Parathyroid adenoma (tissue), 2 donors: ENCODE data around the gene CASKIN1.

Source experiments
- H2AFZ ChIP-seq: fragments of 300-600 bp; sonication (generic); one replicate; pipeline ENCODE4 v1.7.0; 2017; ENCODE audit warnings: antibody characterized with exemption, mild to moderate bottlenecking
- H3K27ac ChIP-seq: fragments of 300-600 bp; sonication (generic); one replicate; pipeline ENCODE4 v1.7.0; 2017
- H3K27me3 ChIP-seq: fragments of 300-600 bp; sonication (generic); one replicate; pipeline ENCODE4 v1.7.0; 2017; ENCODE audit warnings: low read length; ENCODE audit not compliant: control insufficient read depth, insufficient read depth
- H3K36me3 ChIP-seq: fragments of 300-600 bp; sonication (generic); one replicate; pipeline ENCODE4 v1.7.0; 2017; ENCODE audit warnings: low read length; ENCODE audit not compliant: control insufficient read depth, insufficient read depth
- H3K4me1 ChIP-seq: fragments of 300-600 bp; sonication (generic); one replicate; pipeline ENCODE4 v1.7.0; 2017; ENCODE audit warnings: control low read depth
- H3K4me2 ChIP-seq: fragments of 300-600 bp; sonication (generic); one replicate; pipeline ENCODE4 v1.7.0; 2017; ENCODE audit warnings: low read length
- H3K4me3 ChIP-seq: fragments of 300-600 bp; sonication (generic); one replicate; pipeline ENCODE4 v1.7.0; 2017; ENCODE audit warnings: low read depth, low read length
- H3K79me2 ChIP-seq: fragments of 300-600 bp; sonication (generic); one replicate; pipeline ENCODE4 v1.7.0; 2017; ENCODE audit warnings: control low read depth
- H3K9ac ChIP-seq: fragments of 300-600 bp; sonication (generic); one replicate; pipeline ENCODE4 v1.7.0; 2017; ENCODE audit warnings: mild to moderate bottlenecking
- H3K9me3 ChIP-seq: fragments of 300-600 bp; sonication (generic); one replicate; pipeline ENCODE4 v1.7.0; 2017; ENCODE audit warnings: low read length; ENCODE audit not compliant: control insufficient read depth
- CTCF ChIP-seq: fragments of 300-600 bp; sonication (generic); IDR thresholded peaks from one replicate; pipeline ENCODE4 v1.7.0; 2017; ENCODE audit warnings: antibody characterized with exemption, mild to moderate bottlenecking
- donor health status: primary hyperparathyroidism.

The CASKIN1 gene

DNA sequence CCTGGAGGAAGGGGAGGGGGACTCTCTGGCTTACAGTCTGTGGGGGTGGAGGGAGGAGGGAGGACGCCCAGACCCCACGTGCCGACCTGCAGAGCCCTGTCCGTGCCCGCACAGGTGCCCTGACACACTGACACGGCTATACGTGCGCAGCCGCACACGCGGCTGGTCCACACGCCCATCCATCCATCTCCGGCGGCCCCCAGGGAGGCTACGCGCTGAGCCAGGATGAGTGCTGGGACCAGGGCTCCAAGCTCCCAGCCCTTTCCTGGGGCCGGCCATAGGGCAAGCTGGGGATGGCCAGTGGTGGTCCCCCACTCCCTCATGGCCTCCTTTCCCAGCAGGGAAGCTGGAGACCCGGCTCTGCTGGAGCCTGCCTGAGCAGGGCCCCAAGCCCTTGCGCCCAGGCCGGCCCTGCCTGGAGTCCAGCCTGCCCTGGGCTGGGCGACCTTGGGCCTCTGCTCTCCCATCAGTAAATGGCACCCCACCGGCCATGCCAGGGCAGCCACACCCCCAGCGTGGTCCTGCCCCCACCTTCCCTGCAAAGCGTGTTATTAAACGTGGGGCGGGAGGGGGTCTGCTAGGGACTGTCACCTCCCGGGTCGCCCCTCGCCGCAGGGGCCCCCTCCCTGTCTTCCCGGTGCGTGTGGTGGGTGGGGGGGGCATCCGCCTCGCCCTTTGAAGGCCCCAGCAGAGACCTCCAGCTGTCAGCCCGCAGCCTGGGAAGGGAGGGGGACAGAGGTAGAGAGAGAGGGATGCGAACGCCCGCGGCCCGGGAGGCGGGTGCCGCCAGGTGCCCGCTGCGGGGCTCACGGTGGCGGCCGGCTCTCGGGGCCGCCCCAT lies 863 bp downstream of the CASKIN1 start:
- H3K79me2 ChIP-seq, result peaks cover 2% of the 10 kb centered on the region
- peaks cover 7% of the 10 kb centered on the region for H3K4me1 ChIP-seq
- H3K9me3 ChIP-seq, result no peaks in the 10 kb centered on the region
- H3K4me3 ChIP-seq, result peak overlapping the region; percentile 53
- TF ChIP-seq CTCF, result no peak
- H3K9ac ChIP-seq, result no peak overlapping the region
- H3K36me3 ChIP-seq, result no peaks in the 10 kb centered on the region
- H3K27ac ChIP-seq, result no peak overlapping the region
- peak overlapping the region; percentile 82 for H3K4me2 ChIP-seq
- no peaks in the 10 kb centered on the region for H3K27me3 ChIP-seq
- H2AFZ ChIP-seq, result peak overlapping the region; percentile 76

- Histone ChIP-seq H3K9ac (no peak overlapping the region), H2AFZ (peak overlapping the region; percentile 76), H3K4me1 (peaks cover 7% of the 10 kb centered on the region), H3K36me3 (no peaks in the 10 kb centered on the region), H3K9me3 (no peaks in the 10 kb centered on the region), H3K27ac (no peak overlapping the region), H3K79me2 (peaks cover 2% of the 10 kb centered on the region), H3K27me3 (no peaks in the 10 kb centered on the region), H3K4me3 (peak overlapping the region; percentile 53), H3K4me2 (peak overlapping the region; percentile 82)
- TF ChIP-seq CTCF, result peak; percentile 44
Observed at GRCh38 chr16:2194852-2195321, 1.5 kb downstream of the CASKIN1 start.

DNA sequence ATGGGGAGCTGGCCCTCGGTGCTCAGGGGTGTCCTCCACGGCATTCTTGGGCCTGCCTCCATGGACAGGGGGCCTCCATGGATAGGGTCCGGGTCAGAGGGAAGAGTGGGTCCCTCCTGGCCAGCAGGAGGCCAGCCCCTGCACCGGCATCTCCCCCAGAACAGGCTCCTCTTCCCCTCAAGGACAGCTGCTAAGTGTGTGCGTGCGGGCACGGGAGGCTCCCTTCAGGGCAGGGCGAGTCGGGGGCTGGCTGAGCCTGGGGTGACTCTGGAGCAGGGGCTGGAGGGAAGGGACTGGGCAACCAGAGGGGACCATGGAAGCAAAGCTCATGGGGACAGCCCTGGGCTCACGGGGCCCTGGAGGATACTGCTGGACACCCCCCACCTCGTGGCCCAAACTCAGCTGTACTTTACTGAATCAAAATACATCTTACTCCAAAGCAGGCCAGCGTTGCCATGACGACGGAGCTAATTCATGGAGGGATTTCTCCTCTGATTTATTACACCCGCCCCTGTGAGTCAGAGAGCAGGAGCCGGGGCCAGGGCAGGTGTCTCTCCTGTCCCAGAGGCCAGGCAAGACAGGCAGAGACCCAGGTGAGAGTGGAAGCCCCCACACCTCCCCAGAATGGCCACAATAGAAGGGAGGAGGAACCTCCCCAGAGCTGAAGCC lies 2.1 kb downstream of the CASKIN1 start:
- Histone ChIP-seq H3K27ac (no peak overlapping the region), H3K4me3 (no peak overlapping the region), H3K27me3 (no peaks in the 10 kb centered on the region), H3K4me1 (peaks cover 7% of the 10 kb centered on the region), H2AFZ (no peak overlapping the region), H3K79me2 (peaks cover 2% of the 10 kb centered on the region), H3K36me3 (no peaks in the 10 kb centered on the region), H3K4me2 (no peak overlapping the region), H3K9ac (no peak overlapping the region), H3K9me3 (no peaks in the 10 kb centered on the region)
- no peak for TF ChIP-seq CTCF

DNA sequence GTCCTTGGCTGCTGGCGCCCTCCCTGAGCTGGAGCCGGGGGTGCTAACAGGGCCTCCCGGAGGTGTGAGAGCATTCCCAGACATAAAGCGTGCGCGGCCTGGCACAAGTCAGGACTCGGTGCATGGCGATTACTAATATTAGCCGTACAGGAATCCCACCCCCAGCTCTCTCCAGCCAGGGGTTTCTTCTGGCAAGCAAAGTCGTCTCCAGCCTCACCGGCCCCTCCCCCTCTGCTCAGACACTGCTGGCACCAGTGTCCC lies 5.0 kb downstream of the CASKIN1 start:
- Histone ChIP-seq H3K79me2 (peaks cover 2% of the 10 kb centered on the region), H3K36me3 (no peaks in the 10 kb centered on the region), H3K4me1 (peaks cover 7% of the 10 kb centered on the region), H3K4me2 (no peak overlapping the region), H3K9ac (no peak overlapping the region), H3K4me3 (no peak overlapping the region), H3K27me3 (no peaks in the 10 kb centered on the region), H2AFZ (no peak overlapping the region), H3K9me3 (no peaks in the 10 kb centered on the region), H3K27ac (no peak overlapping the region)
- TF ChIP-seq CTCF, result no peak
